ENCODE measurements around the gene MYO3B. TPM values are rescaled to one million over a fixed set of nuclear protein-coding genes. Genes with fewer than 3 reads are reported as not detected.

Gene MYO3B
- total RNA-seq, 4 donors from 2014 or later, result 0.06 TPM; not detected in 3

DNA sequence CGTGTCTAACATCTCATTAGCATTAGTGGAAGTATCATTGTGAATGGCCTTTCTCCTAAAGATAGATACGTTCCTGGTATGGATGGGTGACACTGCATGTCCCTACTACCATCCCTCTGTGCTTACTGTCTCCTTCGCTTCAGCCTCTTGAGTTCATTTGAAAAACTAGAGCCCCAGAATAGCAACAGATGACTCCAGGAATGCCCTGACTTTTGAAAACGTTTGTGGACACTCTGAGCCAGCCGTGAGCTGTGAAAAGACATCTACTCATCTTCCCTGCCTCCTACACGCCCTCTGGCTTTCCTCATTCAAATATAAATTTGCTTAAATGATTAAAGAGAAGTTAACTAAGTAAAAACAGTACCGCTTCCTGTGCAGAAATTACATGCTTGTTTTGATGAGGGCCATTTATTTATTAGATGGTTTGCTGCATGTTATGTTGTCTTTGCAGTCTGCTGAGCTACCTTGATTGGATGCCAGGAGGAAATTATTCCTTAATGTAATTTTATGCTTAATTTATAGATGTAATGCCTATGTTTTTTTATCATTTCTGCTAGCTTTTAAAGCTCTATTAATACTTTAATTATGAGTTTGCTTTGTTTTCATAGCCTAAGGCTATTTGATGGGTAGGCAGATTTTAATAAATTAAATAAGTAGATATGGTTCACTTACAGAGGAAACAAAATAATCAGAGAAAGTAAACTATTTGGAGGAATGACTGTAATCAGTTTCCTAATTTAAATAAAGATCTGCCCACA, 32.1 kb upstream of the MYO3B start:
- no peak overlapping the region for H3K4me3 ChIP-seq
- H3K4me1 ChIP-seq, result peaks cover 0 to 11% (median 0%) of the 10 kb centered on the region in 4 donors
- no peaks in the 10 kb centered on the region for H3K27me3 ChIP-seq
- no peak for TF ChIP-seq EP300 (IDR thresholded peaks at IDR 0.05)
- no peak for TF ChIP-seq POLR2AphosphoS5 (IDR thresholded peaks at IDR 0.05)
- no peak for TF ChIP-seq POLR2A (IDR thresholded peaks at IDR 0.05; ENCODE audit: low read depth)
- TF ChIP-seq, protein P1, sequence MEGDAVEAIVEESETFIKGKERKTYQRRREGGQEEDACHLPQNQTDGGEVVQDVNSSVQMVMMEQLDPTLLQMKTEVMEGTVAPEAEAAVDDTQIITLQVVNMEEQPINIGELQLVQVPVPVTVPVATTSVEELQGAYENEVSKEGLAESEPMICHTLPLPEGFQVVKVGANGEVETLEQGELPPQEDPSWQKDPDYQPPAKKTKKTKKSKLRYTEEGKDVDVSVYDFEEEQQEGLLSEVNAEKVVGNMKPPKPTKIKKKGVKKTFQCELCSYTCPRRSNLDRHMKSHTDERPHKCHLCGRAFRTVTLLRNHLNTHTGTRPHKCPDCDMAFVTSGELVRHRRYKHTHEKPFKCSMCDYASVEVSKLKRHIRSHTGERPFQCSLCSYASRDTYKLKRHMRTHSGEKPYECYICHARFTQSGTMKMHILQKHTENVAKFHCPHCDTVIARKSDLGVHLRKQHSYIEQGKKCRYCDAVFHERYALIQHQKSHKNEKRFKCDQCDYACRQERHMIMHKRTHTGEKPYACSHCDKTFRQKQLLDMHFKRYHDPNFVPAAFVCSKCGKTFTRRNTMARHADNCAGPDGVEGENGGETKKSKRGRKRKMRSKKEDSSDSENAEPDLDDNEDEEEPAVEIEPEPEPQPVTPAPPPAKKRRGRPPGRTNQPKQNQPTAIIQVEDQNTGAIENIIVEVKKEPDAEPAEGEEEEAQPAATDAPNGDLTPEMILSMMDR (IDR thresholded peaks at IDR 0.05), result no peak
- 57% methylated on average over 7 of the region's 7 CpGs for WGBS
- no peak for DNase-seq (ENCODE audit: extremely low spot score)
- no peak overlapping the region for H3K27ac ChIP-seq (replicated peaks in 1 of 4)
- H3K9me3 ChIP-seq, result no peaks in the 10 kb centered on the region
- intact Hi-C loops (cut with DNase I), result no loop called here
- no peaks in the 10 kb centered on the region for H3K36me3 ChIP-seq

DNA sequence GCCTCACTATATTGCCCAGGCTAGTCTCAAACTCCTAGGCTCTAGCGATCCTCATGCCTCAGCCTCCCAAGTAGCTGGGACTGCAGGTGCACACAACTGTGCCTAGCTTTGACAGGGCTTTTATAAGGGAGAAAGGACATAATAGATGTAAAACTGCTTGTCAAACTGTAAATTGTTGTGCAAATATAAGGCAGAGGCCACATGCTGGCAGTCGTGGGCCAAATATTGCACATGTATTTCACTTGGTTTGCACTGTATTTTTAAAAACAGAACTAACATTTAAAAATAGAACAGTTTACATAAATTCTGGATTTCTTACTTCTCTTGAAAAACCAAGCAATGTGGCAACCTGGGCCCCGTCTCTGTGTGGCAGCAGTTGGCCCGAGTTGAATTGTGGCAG, 31.2 kb upstream of the MYO3B start:
- H3K27ac ChIP-seq (replicated peaks in 1 of 4), result no peak overlapping the region
- no peaks in the 10 kb centered on the region for H3K36me3 ChIP-seq
- H3K27me3 ChIP-seq, result no peaks in the 10 kb centered on the region
- no peak overlapping the region for H3K4me3 ChIP-seq
- WGBS, result 70% methylated on average over 4 of the region's 4 CpGs
- TF ChIP-seq EP300 (IDR thresholded peaks at IDR 0.05) (no peak), POLR2A (IDR thresholded peaks at IDR 0.05; ENCODE audit: low read depth) (no peak), POLR2AphosphoS5 (IDR thresholded peaks at IDR 0.05) (no peak)
- TF ChIP-seq, protein P1 (IDR thresholded peaks at IDR 0.05), result no peak
- no peaks in the 10 kb centered on the region for H3K9me3 ChIP-seq
- H3K4me1 ChIP-seq, result peaks cover 0 to 11% (median 0%) of the 10 kb centered on the region in 4 donors
- intact Hi-C loops (cut with DNase I), result no loop called here
- no peak for DNase-seq (ENCODE audit: extremely low spot score)

DNA sequence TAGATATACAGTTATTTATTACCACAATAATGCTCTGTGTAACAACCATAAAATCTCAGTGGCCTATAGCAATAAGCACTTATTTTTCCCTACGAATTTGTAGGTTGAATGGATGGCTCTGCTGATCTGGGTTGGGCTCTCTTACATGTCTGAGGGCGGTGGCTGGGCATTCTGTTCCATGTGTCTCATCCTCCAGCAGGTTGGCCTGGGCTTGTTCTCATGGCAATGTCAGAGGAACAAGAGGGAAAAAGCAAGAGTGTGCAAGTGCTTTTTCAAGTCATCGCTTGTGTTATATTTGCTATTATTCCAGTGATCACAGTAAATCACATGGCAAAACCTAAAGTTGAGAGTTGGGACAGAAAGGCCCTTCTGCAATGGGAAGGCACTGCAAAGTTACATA, 30.4 kb upstream of the MYO3B start:
- Histone ChIP-seq H3K36me3 (no peaks in the 10 kb centered on the region), H3K27ac (replicated peaks in 1 of 4) (no peak overlapping the region), H3K4me3 (no peak overlapping the region), H3K4me1 (peaks cover 0 to 11% (median 0%) of the 10 kb centered on the region in 4 donors), H3K9me3 (no peaks in the 10 kb centered on the region), H3K27me3 (peaks cover 0 to 3% (median 0%) of the 10 kb centered on the region in 4 donors)
- no peak for DNase-seq (ENCODE audit: extremely low spot score)
- intact Hi-C loops (cut with DNase I), result no loop called here
- 90% methylated on average over 3 of the region's 3 CpGs for WGBS
- TF ChIP-seq POLR2AphosphoS5 (IDR thresholded peaks at IDR 0.05) (no peak), POLR2A (IDR thresholded peaks at IDR 0.05; ENCODE audit: low read depth) (no peak), EP300 (IDR thresholded peaks at IDR 0.05) (no peak)
- TF ChIP-seq, protein P1 (IDR thresholded peaks at IDR 0.05), result no peak

DNA sequence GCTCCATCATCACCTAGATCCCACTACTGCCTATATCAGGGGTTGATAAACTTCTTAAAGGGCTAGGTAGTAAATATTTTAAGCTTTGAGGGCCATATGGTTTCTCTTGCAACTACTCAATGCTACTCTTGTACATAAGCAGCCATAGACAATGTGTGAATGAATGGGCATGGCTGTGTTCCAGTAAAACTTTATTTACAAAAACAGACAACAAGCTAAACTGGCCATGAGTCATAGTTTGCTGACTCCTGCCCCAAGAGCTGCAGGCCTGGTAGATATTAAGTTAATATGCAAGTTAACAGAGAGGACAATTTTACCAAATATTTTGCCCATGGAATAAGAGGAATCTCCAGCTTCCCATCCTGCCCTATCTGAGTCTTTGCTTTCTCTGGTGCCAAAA, 29.8 kb upstream of the MYO3B start:
- H3K36me3 ChIP-seq, result no peaks in the 10 kb centered on the region
- no peak for TF ChIP-seq EP300 (IDR thresholded peaks at IDR 0.05)
- TF ChIP-seq POLR2A (IDR thresholded peaks at IDR 0.05; ENCODE audit: low read depth), result no peak
- no peak for TF ChIP-seq POLR2AphosphoS5 (IDR thresholded peaks at IDR 0.05)
- TF ChIP-seq, protein P1 (IDR thresholded peaks at IDR 0.05), result no peak
- H3K4me1 ChIP-seq, result peaks cover 0 to 11% (median 0%) of the 10 kb centered on the region in 4 donors
- intact Hi-C loops (cut with DNase I), result no loop called here
- peaks cover 0 to 3% (median 0%) of the 10 kb centered on the region in 4 donors for H3K27me3 ChIP-seq
- no peak for DNase-seq (ENCODE audit: extremely low spot score)
- H3K4me3 ChIP-seq, result no peak overlapping the region
- peaks cover 0 to 6% (median 0%) of the 10 kb centered on the region in 4 donors for H3K9me3 ChIP-seq
- no peak overlapping the region for H3K27ac ChIP-seq (replicated peaks in 1 of 4)

Data from esophagus muscularis mucosa (tissue), 4 donors.